Panc1 (cell line): Measurements from ENCODE around the gene RBP4.

Experiments
- POLR2AphosphoS5 ChIP-seq: IDR thresholded peaks from 2 replicates; pipeline ENCODE4 v1.6.1; 2012; ENCODE audit warnings: mild to moderate bottlenecking, low read depth, low read length, moderate library complexity
- TF ChIP-seq, protein P1 (sequence below): fragments of 450-650 bp; IDR thresholded peaks from 2 replicates; pipeline ENCODE4 v1.5.1; 2017; ENCODE audit warnings: mild to moderate bottlenecking

DNA sequence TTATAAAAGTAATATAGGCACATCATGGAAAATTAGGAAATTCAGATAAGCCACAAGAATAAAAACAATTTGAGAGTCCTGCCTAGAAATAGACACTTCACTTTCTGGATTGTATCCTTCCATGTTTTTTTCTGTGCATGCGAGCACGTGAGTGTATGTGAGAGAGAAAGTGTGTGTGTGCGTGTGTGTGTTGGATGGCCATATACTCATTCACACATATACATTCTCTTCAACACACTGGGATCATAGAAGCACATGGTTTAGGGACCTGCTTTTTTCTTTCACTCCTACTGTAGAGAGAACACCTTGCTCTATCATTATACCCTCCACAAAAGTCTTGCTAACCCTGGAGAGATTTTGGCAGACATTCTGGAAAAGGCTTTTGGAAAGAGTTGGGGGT is 27.1 kb downstream of the RBP4 start:
- TF ChIP-seq, protein P1, sequence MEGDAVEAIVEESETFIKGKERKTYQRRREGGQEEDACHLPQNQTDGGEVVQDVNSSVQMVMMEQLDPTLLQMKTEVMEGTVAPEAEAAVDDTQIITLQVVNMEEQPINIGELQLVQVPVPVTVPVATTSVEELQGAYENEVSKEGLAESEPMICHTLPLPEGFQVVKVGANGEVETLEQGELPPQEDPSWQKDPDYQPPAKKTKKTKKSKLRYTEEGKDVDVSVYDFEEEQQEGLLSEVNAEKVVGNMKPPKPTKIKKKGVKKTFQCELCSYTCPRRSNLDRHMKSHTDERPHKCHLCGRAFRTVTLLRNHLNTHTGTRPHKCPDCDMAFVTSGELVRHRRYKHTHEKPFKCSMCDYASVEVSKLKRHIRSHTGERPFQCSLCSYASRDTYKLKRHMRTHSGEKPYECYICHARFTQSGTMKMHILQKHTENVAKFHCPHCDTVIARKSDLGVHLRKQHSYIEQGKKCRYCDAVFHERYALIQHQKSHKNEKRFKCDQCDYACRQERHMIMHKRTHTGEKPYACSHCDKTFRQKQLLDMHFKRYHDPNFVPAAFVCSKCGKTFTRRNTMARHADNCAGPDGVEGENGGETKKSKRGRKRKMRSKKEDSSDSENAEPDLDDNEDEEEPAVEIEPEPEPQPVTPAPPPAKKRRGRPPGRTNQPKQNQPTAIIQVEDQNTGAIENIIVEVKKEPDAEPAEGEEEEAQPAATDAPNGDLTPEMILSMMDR = no peak
- TF ChIP-seq POLR2AphosphoS5 = no peak
